GM18508 (cell line): ENCODE data around the gene PACRGL.
A peak's percentile ranks its signal among the peaks of the same experiment; 100 is the strongest.
"Not testable (repeated sequence)": the region's sequence is repeated elsewhere in the genome, so short reads cannot be mapped to it uniquely, and the experiment has no call there.

Experiments used
- ATAC-seq: cut with Tn5 transposase; IDR thresholded peaks from one replicate; pipeline ENCODE4 v1.9.1; 2021; ENCODE audit warnings: moderate number of reproducible peaks; ENCODE audit not compliant: insufficient read depth, unreplicated experiment

PACRGL gene

GRCh38 chr4:20711335-20711734 is 11.1 kb downstream of the PACRGL start:
- ATAC-seq, result no peak

- no peak for ATAC-seq
Observed at GRCh38 chr4:20723019-20723418, 22.8 kb downstream of the PACRGL start.

GRCh38 chr4:20723463-20723862 is 23.2 kb downstream of the PACRGL start:
- ATAC-seq, result no peak

- ATAC-seq, result no peak
Observed at GRCh38 chr4:20724915-20725314, 24.7 kb downstream of the PACRGL start.

- ATAC-seq, result no peak
Observed at GRCh38 chr4:20735931-20736330, 35.7 kb downstream of the PACRGL start.

- not testable (repeated sequence) for ATAC-seq
Observed at GRCh38 chr4:20746000-20746399, 45.7 kb downstream of the PACRGL start.

- no peak for ATAC-seq
Observed at GRCh38 chr4:20752641-20753040, 52.4 kb downstream of the PACRGL start.

GRCh38 chr4:20754036-20754435 is 53.8 kb downstream of the PACRGL start:
- ATAC-seq, result no peak

- ATAC-seq, result no peak
Observed at GRCh38 chr4:20760053-20760452, 59.8 kb downstream of the PACRGL start.

- ATAC-seq, result no peak
Observed at GRCh38 chr4:20761382-20761781, 61.1 kb downstream of the PACRGL start.

GRCh38 chr4:20761826-20762225 is 61.6 kb downstream of the PACRGL start:
- no peak for ATAC-seq

GRCh38 chr4:20764366-20764992 is 64.2 kb downstream of the PACRGL start:
- ATAC-seq, result no peak

GRCh38 chr4:20773144-20773997 is 73.1 kb downstream of the PACRGL start:
- ATAC-seq, result peak; percentile 69

- no peak for ATAC-seq
Observed at GRCh38 chr4:20778896-20779295, 78.6 kb downstream of the PACRGL start.

GRCh38 chr4:20783134-20783533 is 82.9 kb downstream of the PACRGL start:
- ATAC-seq, result not testable (repeated sequence)

- no peak for ATAC-seq
Observed at GRCh38 chr4:20787940-20788665, 87.8 kb downstream of the PACRGL start.
